CD14-positive monocyte (primary cell): ENCODE measurements around the gene KIZ. TPM values are rescaled to one million over a fixed set of nuclear protein-coding genes. Genes with fewer than 3 reads are reported as not detected.

ENCODE experiments used
- DNase-seq, 3 donors: peaks; one replicate each; pipeline ENCODE4 v3.0.0-alpha.2; 2011 to 2022
- H2AFZ ChIP-seq: 2 replicates; pipeline ENCODE4 v1.6.0; 2012; ENCODE audit warnings: mild to moderate bottlenecking, low read depth, low read length, inconsistent platforms; ENCODE audit not compliant: insufficient read depth, poor library complexity, severe bottlenecking
- H3K27ac ChIP-seq, 2 donors: 1 replicate in 1 of 2; 2 replicates in 1 of 2; pipeline ENCODE4 v1.5.1; 2012 to 2013; ENCODE audit warnings: low read length in 2 of 2, control low read depth in 1 of 2, inconsistent platforms in 1 of 2, low read depth in 1 of 2, mild to moderate bottlenecking in 1 of 2
- H3K27me3 ChIP-seq, 2 donors: one replicate each; pipeline versions ENCODE4 v1.6.0 to v1.6.1; 2011 to 2013; ENCODE audit warnings: low read length in 2 of 2; ENCODE audit not compliant: control insufficient read depth in 2 of 2, insufficient read depth in 2 of 2
- H3K36me3 ChIP-seq, 2 donors: replicated peaks in 1 of 2; 1 replicate in 1 of 2; 2 replicates in 1 of 2; pipeline versions ENCODE4 v1.5.1 to v1.6.1; 2012 to 2013; ENCODE audit warnings: low read length in 2 of 2, control low read depth in 1 of 2, inconsistent platforms in 1 of 2, mild to moderate bottlenecking in 1 of 2; ENCODE audit not compliant: insufficient read depth in 2 of 2, control insufficient read depth in 1 of 2
- H3K4me1 ChIP-seq, 2 donors: 1 replicate in 1 of 2; 2 replicates in 1 of 2; pipeline versions ENCODE4 v1.5.1 to v1.6.1; 2012 to 2013; ENCODE audit warnings: low read length in 2 of 2, control low read depth in 1 of 2, inconsistent platforms in 1 of 2, mild to moderate bottlenecking in 1 of 2, moderate library complexity in 1 of 2; ENCODE audit not compliant: insufficient read depth in 2 of 2, control insufficient read depth in 1 of 2
- H3K4me2 ChIP-seq: replicated peaks from 2 replicates; pipeline ENCODE3; 2012; ENCODE audit warnings: low read length, moderate library complexity, mild to moderate bottlenecking; ENCODE audit not compliant: poor library complexity, severe bottlenecking; ENCODE audit errors: extremely low read depth
- H3K4me3 ChIP-seq, 3 experiments: fragments of 200-600 bp in 1 of 3; sonication (generic) in 1 of 3; replicated peaks in 1 of 3; 1 replicate in 2 of 3; 2 replicates in 1 of 3; pipeline ENCODE4 v1.5.1; 2011 to 2013; ENCODE audit warnings: low read length in 3 of 3, mild to moderate bottlenecking in 3 of 3, control low read depth in 2 of 3, low read depth in 2 of 3, inconsistent platforms in 1 of 3, moderate library complexity in 1 of 3
- H3K79me2 ChIP-seq: 2 replicates; pipeline ENCODE4 v1.6.0; 2012; ENCODE audit warnings: mild to moderate bottlenecking, control low read depth, inconsistent platforms, low read length, moderate library complexity; ENCODE audit not compliant: insufficient read depth
- H3K9ac ChIP-seq: 2 replicates; pipeline ENCODE4 v1.6.0; 2017; ENCODE audit warnings: low read length, mild to moderate bottlenecking; ENCODE audit not compliant: insufficient read depth, poor library complexity, severe bottlenecking
- H3K9me3 ChIP-seq, 2 donors: replicated peaks in 1 of 2; 1 replicate in 1 of 2; 2 replicates in 1 of 2; pipeline versions ENCODE4 v1.5.1 to v1.6.1; 2012 to 2013; ENCODE audit warnings: low read length in 2 of 2, control low read depth in 1 of 2; ENCODE audit not compliant: control insufficient read depth in 1 of 2, insufficient read depth in 1 of 2
- H4K20me1 ChIP-seq: 2 replicates; pipeline ENCODE4 v1.6.0; 2012; ENCODE audit warnings: mild to moderate bottlenecking, low read length, control low read depth, moderate library complexity; ENCODE audit not compliant: insufficient read depth
- H3K27ac Mint-ChIP-seq, 7 donors: one replicate each; pipeline ENCODE4 v1.8.0; 2020; ENCODE audit warnings: mild to moderate bottlenecking in 7 of 7, mixed read lengths in 7 of 7, moderate library complexity in 6 of 7, inconsistent platforms in 2 of 7
- H3K27me3 Mint-ChIP-seq, 3 donors: one replicate each; pipeline ENCODE4 v1.8.0; 2021 to 2022; ENCODE audit warnings: low read depth in 3 of 3, mild to moderate bottlenecking in 3 of 3, mixed read lengths in 3 of 3, moderate library complexity in 3 of 3, inconsistent platforms in 1 of 3
- H3K36me3 Mint-ChIP-seq, 2 donors: one replicate each; pipeline ENCODE4 v1.8.0; 2020; ENCODE audit warnings: mixed read lengths in 2 of 2, inconsistent platforms in 1 of 2, mild to moderate bottlenecking in 1 of 2
- H3K4me1 Mint-ChIP-seq: one replicate; pipeline ENCODE4 v1.8.0; 2020; ENCODE audit warnings: mild to moderate bottlenecking, mixed read lengths
- H3K4me3 Mint-ChIP-seq, 2 donors: one replicate each; pipeline ENCODE4 v1.8.0; 2020; ENCODE audit warnings: mild to moderate bottlenecking in 2 of 2, mixed read lengths in 2 of 2, moderate library complexity in 1 of 2
- H3K9me3 Mint-ChIP-seq, 7 donors: one replicate each; pipeline ENCODE4 v1.8.0; 2020 to 2022; ENCODE audit warnings: mixed read lengths in 7 of 7, mild to moderate bottlenecking in 6 of 7, moderate library complexity in 6 of 7, inconsistent platforms in 2 of 7
- WGBS: methylation state at CpG from one replicate; pipeline ENCODE4 v1.1.5; 2013; ENCODE audit warnings: missing lambda C conversion rate; ENCODE audit not compliant: insufficient coverage; 5-methylcytosine and 5-hydroxymethylcytosine counted together
- intact Hi-C, 2 donors: fragments of 100-400 bp; cut with micrococcal nuclease; formaldehyde crosslinking; loops; one replicate each; pipeline versions ENCODE4 v1.15.0 to v1.15.1; 2023
- polyA plus RNA-seq, 3 donors: library from polyadenylated mRNA; depleted of rRNA in 1 of 3; unstranded in 2 of 3; stranded (reverse) in 1 of 3; fragments of 300-500 nt in 2 of 3; fragments of >200 nt in 1 of 3; fragmentation: Illumina TruSeq in 2 of 3; gene quantifications; 1 replicate in 2 of 3; 2 replicates in 1 of 3; pipeline ENCODE4 v1.2.3, GENCODE V29; 2012 to 2021
- TF ChIP-seq, protein P1 (sequence below): fragments of 200-600 bp; IDR thresholded peaks from one replicate; pipeline ENCODE4 v1.8.0; 2022; ENCODE audit warnings: antibody characterized with exemption, mild to moderate bottlenecking

Gene KIZ
- polyA plus RNA-seq, 3 donors = 7.2 to 13.2 (median 10.2) TPM

DNA sequence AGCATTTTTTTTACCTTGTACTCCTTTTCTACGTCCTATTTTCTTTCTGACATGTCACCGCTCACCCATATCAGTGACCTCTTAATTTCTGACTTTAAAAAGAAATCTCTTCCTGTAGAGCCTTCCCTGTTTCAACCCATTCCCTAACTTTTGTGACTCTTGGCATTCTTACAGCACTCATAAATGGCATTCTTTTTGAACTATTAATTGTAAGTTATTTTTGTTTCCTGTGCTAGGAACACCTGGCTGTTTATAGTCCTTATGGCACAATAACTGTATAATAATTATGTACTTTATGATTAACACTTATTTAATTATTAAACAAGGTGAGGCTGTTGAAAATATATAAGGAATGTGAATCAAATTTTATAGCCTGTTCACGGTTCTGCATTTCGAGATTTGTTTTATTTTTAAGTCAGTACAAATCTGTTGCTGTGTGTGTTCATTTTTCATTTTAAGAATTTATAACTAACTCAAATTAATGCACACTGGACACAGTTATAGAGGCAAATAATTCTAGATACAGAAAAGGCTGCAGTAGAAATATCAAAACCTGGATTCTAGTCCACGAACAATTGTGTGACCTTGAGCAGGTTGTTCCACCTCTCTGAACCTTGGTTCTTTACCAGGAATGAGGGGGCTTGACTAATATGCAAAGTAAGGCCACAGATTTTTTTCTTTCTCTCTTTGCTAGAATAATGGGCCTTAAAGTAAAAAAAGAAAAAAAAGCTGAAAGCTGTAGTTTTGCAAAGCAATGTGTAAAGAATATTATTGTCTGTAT is 1.5 kb downstream of the KIZ start:
- H3K9me3 ChIP-seq = no peaks in the 10 kb centered on the region
- H3K36me3 Mint-ChIP-seq = peaks cover 10 to 15% of the 10 kb centered on the region in 2 donors
- intact Hi-C loops = loop anchor here (10.0 kb wide), 2 partner anchors 167 to 1073 kb away; partner anchors contain the start of genes CFAP61 (in 1 of the 2) and CRNKL1 (in 1 of the 2)
- TF ChIP-seq, protein P1, sequence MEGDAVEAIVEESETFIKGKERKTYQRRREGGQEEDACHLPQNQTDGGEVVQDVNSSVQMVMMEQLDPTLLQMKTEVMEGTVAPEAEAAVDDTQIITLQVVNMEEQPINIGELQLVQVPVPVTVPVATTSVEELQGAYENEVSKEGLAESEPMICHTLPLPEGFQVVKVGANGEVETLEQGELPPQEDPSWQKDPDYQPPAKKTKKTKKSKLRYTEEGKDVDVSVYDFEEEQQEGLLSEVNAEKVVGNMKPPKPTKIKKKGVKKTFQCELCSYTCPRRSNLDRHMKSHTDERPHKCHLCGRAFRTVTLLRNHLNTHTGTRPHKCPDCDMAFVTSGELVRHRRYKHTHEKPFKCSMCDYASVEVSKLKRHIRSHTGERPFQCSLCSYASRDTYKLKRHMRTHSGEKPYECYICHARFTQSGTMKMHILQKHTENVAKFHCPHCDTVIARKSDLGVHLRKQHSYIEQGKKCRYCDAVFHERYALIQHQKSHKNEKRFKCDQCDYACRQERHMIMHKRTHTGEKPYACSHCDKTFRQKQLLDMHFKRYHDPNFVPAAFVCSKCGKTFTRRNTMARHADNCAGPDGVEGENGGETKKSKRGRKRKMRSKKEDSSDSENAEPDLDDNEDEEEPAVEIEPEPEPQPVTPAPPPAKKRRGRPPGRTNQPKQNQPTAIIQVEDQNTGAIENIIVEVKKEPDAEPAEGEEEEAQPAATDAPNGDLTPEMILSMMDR = no peak
- no peak overlapping the region for H3K9ac ChIP-seq
- no peaks in the 10 kb centered on the region for H4K20me1 ChIP-seq
- no peaks in the 10 kb centered on the region for H3K79me2 ChIP-seq
- H3K27ac ChIP-seq = no peak overlapping the region
- no peak overlapping the region for H3K4me2 ChIP-seq
- H3K4me1 Mint-ChIP-seq = peaks cover 14% of the 10 kb centered on the region
- peaks cover 4 to 9% (median 9%) of the 10 kb centered on the region in 3 donors for H3K27me3 Mint-ChIP-seq
- H3K4me3 ChIP-seq = peak overlapping the region in 1 of 3 experiments; percentile 90
- H3K36me3 ChIP-seq = no peaks in the 10 kb centered on the region
- H3K27ac Mint-ChIP-seq = no peak overlapping the region
- peaks cover 0 to 3% (median 0%) of the 10 kb centered on the region in 7 donors for H3K9me3 Mint-ChIP-seq
- H3K4me1 ChIP-seq = peaks cover 16% of the 10 kb centered on the region in 2 donors
- 100% methylated on average over 1 of the region's 5 CpGs for WGBS
- H3K4me3 Mint-ChIP-seq = no peak overlapping the region
- H2AFZ ChIP-seq = peak overlapping the region; percentile 100
- no peak for DNase-seq
- H3K27me3 ChIP-seq = no peaks in the 10 kb centered on the region

DNA sequence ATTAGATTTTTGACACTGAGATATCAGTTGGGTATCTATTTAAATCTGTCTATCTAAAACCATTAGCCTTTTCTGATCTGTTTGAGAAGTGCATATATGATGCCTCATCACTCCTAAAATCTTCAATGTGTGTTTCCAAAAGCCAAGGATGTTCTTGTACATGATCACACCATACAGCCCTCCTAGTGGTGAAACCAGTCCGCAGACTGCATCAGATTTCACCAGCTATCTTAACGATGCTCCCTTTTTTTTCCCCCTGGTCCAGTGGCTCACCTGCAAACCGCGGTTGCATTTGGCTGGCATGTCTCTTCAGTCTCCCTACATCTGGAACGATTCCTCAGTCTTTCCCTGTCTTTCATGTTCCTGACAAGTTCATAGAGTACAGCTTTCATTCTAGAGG is 4.0 kb downstream of the KIZ start:
- H3K4me1 ChIP-seq = peaks cover 16% of the 10 kb centered on the region in 2 donors
- H2AFZ ChIP-seq = no peak overlapping the region
- H3K4me3 ChIP-seq = no peak overlapping the region
- H3K9ac ChIP-seq = no peak overlapping the region
- H3K36me3 ChIP-seq = no peaks in the 10 kb centered on the region
- H3K27me3 ChIP-seq = no peaks in the 10 kb centered on the region
- Mint-ChIP-seq H3K4me3 (no peak overlapping the region), H3K4me1 (peaks cover 14% of the 10 kb centered on the region), H3K36me3 (peaks cover 19 to 26% of the 10 kb centered on the region in 2 donors), H3K27ac (no peak overlapping the region), H3K27me3 (peaks cover under 1 to 4% (median 2%) of the 10 kb centered on the region in 3 donors), H3K9me3 (no peaks in the 10 kb centered on the region)
- WGBS = 100% methylated on average over 3 of the region's 5 CpGs
- TF ChIP-seq, protein P1 = no peak
- DNase-seq = no peak
- intact Hi-C loops = loop anchor here (10.0 kb wide), 2 partner anchors 165 to 1075 kb away; partner anchors contain the start of genes CFAP61 (in 1 of the 2) and CRNKL1 (in 1 of the 2)
- no peaks in the 10 kb centered on the region for H3K9me3 ChIP-seq
- H3K79me2 ChIP-seq = no peaks in the 10 kb centered on the region
- H3K4me2 ChIP-seq = no peak overlapping the region
- no peak overlapping the region for H3K27ac ChIP-seq
- no peaks in the 10 kb centered on the region for H4K20me1 ChIP-seq
